Spleen (tissue), 7 donors: ENCODE results near the gene RPRD1B.

Experiments used
- CTCF ChIP-seq, 11 experiments: fragments of 200-600 bp in 7 of 11; fragments of 450-650 bp in 4 of 11; sonication (generic) in 4 of 11; IDR thresholded peaks in 8 of 11; conservative IDR thresholded peaks in 3 of 11; 1 replicate in 7 of 11; 2 replicates in 4 of 11; pipeline versions ENCODE4 v1.4.0 to v1.8.0; 2016 to 2021; ENCODE audit warnings: antibody characterized with exemption in 11 of 11, inconsistent platforms in 4 of 11, mild to moderate bottlenecking in 1 of 11
- POLR2A ChIP-seq, 3 donors: fragments of 450-650 bp; IDR thresholded peaks; one replicate each; pipeline ENCODE4 v1.5.1; 2017; ENCODE audit warnings: antibody characterized with exemption in 3 of 3, mild to moderate bottlenecking in 1 of 3
- donor health status: DM: no; HTN: no; CAD: no; lungs with moderate emphysema.
- donor health status: DM: no; HTN: no; CAD: no.
- donor health status: DM: no; HTN: no; CAD: no.

- no peak for TF ChIP-seq POLR2A (IDR thresholded peaks at IDR 0.05)
- TF ChIP-seq CTCF (IDR thresholded peaks at IDR 0.05 in 8 of 11, conservative IDR thresholded peaks at IDR 0.05 in 3 of 11): no peak
These were observed 25.2 kb upstream of the RPRD1B start for GRCh38 chr20:38008233-38008944.
